Inflammatory macrophage (primary cell): Measurements from ENCODE around the gene SERPINC1.
"Not testable (repeated sequence)": the region's sequence is repeated elsewhere in the genome, so short reads cannot be mapped to it uniquely, and the experiment has no call there.

Experiments
- DNase-seq, 2 donors: peaks; one replicate each; pipeline ENCODE4 v3.0.0-alpha.2; 2020 to 2022
- total RNA-seq, 18 experiments: gene quantifications; one replicate each; lab custom pipeline; 2026; ENCODE audit warnings: mixed read lengths in 6 of 18, inconsistent platforms in 2 of 18; lab: John Stamatoyannopoulos, UW

The SERPINC1 gene
- 0 to 0.21 (median 0.04) reads per million in 18 experiments for total RNA-seq

DNA sequence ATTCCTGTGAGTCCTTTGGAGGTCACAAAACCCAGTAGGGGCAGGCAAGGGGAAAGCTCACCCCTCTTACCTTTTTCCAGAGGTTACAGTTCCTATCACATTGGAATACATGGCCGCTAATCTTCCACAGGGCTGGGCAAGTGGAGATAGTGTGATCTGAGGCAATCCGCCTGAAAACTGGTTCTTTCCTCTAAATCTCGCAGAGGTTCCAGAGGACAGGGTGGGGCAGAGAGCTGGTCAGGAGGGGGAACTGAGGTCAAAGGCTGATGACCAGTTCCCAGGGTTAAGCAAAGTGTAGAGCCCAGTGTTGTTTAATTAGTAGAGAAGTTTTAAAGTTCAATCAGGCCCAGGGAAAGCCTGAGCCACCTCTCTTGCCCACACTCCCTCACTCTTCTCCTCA lies at the start of gene SERPINC1:
Gene SERPINC1 (minus strand): TSS at position 179 of the 400 bp plus-strand sequence. CDS start 68 bp downstream, at position 111.
- DNase-seq = no peak

DNA sequence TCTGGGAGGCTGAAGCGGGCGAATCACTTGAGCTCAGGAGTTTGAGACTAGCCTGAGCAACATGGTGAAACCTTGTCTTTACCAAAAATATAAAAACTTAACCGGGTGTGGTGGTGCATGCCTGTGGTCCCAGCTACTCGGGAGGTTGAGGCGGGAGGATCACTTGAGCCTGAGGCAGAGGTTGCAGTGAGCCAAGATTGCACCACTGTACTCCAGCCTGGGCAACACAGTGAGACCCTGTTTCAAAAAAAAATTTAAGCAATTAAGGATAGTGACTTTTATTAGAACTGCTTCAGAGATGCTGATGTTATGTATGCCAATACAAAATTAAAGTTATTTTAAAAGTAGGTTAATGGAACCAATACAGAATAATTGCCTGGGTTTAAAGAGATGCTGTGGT lies 48.8 kb upstream of the SERPINC1 start:
- DNase-seq = not testable (repeated sequence)

DNA sequence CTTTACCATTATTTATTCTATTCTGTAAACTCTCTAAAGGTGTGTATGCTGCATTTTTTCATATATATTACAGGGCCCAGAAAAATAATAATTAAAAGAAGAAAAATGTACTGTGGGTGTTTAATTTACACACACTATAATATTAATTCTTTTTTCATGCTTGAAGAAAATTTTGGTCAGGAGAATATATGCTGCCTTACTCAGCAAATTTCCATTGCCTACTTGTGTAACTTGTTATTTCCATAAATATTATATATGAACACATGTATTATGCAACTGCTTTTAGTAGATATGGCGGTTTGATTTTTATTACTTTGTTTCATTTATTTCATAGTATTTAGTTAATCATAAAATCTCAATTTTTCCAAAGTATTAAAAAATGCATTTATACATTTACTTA lies 46.4 kb upstream of the SERPINC1 start:
- no peak for DNase-seq

DNA sequence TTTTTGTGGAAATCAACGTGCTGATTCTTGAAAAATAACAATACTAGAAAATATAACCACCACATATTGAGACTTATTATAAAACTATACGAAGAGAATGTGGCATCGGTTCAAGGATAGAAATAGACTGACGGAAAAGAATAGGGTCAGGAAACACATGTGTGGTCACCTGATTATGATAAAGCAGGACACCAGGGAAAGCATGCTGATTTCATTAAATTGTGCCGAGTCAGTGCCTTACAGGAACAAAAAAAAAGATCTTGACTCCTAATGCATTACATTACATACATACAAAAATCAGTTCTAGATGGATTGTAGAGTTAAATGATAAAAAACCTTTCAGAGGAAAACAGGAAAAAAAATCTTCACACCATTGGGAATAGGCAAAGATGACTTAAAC lies 43.5 kb upstream of the SERPINC1 start:
- peak; percentile 20 to 26 for DNase-seq

DNA sequence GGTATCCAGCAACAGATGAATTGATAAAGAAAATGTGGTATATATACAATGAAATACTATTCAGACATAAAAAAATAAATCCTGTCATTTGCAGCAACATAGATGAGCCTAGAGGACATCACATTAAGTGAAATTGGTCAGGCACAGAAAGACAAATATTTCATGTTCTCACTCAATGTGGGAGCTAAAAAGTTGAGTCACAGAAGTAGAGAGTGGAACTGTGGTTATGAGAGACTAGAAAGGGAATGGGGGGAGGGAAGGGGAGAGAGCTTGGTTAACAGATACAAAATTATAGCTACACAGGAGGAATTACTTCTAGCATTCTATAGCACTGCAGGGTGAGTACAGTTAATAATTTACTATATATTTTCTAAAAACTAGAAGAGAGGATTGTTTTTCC lies 37.1 kb upstream of the SERPINC1 start:
- no peak for DNase-seq

DNA sequence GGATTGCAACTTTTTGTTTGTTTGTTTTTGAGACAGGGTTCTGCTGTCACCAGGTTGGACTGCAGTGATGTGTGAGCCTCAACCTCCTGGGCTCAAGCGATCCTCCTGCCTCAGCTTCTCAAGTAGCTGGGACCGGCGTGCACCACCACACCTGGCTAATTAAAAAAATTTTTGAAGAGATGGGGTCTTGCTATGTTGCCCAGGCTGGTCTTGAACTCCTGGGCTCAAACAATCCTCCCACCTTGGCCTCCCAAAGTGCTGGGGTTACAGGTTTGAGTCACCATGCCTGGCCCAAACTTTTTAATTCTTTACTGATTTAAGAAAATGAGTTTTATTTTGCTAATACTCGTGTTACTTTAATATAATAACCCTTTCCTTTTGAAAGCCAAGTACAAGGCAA lies 31.5 kb upstream of the SERPINC1 start:
- no peak for DNase-seq

DNA sequence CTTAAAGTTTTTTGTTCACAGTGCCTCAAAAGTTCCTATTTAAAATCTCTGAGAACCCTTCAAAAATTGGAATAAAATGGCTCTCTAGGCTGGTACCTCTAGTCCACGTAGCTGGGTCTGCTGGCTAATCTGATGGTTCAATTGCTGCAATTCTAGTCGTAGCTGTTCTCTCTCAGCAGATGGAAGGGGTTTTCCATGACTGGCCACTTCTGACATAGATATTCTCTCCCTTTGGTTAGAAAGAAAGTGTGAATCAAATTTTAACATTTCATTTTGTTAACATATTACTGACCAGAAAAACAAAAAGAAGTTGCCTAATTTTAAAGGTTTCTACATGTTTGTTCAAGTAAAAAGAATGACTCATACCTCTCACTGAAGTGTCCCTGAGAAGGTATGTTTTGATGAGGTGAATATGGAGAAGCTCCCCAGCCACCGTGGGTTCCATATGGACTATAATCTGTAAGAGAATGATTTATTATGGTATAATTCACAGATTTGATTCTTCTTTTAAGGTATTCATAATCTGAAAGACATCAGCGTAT lies 29.3 kb upstream of the SERPINC1 start:
- no peak for DNase-seq

DNA sequence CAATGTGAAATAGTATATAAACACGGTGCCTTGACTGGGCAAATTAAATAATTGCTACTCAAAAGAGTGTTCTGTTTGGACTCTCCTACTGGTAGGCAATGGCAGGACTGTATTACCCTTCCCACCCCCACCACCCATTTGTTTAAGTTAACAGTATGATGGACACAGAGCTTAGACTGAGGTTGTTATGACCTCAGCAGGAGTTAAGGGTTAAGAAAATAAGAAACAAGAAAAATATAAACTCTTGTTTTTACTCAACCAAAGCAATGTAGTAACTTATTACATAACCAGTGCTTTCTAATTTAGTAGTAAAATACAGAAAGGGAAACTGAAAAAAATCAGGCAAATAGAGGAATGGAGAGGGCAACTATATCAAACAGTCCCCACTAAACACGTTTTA lies 19.9 kb upstream of the SERPINC1 start:
- no peak for DNase-seq

DNA sequence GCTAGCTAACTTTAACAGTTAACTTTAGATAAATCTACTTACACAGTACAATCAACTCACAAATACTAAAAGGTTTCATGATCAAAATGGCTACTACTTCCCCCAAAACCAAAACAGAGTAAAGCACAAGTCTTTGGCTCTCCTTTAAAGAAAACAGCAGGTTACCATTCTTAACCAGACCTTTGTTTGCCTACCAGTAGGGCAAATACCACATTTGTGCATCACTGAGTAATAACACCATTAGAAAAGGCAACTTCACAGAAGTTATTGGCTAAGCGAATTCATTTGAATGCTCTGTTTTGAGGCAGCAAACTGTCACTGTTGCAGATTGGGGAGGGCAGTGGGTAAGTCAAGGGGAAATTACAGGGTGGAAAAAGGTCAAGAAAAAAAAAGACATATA lies 17.3 kb upstream of the SERPINC1 start:
- no peak for DNase-seq

DNA sequence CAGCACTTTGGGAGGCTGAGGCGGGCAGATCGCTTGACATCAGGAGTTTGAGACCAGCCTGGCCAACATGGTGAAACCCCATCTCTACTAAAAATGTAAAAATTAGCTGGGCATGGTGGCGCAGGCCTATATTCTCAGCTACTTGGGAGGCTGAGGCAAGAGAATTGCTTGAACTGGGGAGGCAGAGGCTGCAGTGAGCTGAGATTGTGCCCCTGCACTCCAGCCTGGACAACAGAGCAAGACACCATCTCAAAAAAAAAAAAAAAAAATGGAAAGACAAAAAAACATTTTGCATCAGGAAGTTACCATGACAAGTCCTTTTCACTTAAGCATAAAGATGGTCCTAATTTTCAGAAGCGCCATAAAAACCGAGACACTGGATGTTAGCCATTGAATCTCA lies 13.4 kb upstream of the SERPINC1 start:
- not testable (repeated sequence) for DNase-seq

DNA sequence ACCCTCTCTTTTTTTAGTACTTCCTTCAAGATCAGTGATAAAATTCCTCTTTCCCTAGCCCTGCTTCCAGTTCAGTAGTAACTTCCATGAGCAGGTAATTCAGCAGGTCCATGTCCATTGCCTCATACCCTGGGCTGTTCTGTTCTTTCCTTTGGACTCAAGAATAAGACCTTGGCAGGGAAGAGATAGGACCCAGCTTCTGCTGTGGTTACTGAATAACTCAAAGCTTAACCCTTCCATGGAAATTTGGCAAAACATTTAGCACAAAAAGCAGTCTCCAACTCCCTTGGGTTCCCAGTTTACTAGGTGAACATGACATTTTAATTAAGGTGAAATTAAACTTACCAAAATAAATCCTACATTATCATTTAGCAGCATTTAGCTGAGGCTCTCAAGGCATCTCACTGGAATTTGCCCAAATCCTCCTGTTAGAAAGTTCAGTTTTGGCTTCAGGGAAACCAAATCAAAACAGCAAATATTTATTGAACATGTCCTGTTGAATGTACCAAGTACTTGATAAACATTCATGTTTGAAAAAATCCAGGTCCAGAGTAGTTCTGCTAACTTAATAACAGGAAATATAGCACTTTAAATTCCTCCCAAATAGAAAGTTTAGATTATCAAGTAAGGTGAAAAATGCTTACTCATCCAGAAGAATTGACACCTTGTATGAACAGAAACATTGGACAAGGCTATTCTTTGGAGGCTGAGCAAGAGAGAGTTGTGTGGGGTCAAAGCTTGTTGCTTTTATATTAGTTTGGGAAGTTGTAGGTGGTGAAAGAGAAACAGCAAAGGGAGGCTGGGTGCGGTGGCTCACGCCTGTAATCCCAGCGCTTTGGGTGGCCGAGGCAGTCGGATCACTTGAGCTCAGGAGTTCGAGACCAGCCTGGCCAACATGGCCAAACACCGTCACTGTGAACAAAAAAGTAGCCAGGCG lies 8.4 kb upstream of the SERPINC1 start:
- DNase-seq = no peak

DNA sequence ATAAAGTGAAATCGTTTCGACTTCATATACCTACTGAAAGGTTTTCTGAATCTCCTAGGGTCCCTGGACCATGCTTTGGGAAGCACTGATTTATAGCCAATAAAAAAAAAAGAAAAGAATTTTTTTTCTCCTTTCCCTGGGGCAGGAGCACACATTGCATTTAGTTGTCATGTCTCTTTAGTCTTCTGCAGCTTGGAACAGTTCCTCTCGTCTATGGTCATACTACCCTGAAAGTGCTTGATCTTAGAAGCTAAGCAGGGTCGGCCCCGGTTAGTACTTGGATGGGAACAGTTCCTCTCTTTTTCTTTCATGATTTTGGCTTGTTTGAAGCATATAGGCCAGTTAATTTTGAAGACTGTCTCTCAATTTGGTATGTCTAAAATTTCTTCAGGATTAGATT lies 3.7 kb upstream of the SERPINC1 start:
- no peak for DNase-seq

DNA sequence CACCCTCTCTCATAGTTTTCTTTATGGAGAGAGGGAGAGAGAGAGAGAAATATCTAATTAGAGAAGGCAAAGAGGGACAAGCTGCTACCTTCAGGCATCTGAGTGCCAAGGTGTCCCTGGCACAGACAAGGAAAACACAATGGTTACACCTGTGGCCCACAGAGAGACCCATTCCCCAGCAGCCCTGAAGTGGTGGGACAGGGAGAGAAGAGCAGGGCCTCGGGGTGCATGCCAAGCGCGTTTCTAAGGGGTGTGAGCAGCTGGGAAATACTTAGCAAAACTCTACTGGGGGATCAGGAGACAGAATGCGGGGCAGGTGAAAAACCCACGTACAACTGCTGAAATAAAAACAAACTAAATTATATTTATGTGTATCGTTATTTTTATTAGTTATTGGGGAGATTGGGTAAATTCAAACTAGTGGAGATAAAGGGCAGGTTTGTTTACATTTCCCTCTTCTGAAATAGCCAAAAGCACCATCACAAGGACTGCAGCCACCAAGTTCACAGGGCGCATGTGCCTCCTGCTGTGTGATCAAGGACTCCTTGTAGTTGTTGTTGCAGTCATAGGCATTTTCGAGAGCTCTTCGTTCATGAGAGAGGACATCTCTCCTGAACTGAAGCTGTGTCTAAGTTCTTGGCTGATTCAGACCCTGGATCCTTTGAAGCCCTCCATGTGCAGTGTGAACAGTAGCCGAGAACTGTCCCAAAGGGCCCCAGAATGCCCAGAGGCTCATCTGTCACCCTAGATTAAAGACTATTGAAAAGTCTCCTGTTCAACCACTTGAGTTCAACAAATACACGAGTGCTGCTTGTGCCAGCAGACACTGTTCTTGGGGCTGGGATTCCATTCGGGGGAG lies 737 bp upstream of the SERPINC1 start:
- no peak for DNase-seq

DNA sequence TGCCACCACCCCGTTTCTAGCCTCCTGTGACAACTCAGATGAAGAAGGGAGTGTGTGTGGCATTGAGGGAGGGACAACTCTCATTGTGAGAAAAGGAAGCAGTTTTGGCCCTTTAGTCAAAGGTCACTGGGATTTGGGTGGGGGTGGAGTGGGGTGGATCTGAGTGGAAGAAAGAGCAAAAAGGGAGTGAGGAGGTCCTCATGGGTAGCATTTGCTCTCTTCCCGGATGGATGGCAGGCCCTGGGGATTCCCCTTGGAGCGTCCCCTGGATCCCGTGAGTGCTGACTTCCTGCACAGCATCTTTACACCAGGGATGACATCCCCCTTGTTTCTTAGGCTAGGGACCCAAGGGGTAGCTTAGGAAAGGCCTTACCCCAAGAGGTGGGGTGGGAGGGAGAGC lies 460 bp downstream of the SERPINC1 start:
- DNase-seq = no peak

DNA sequence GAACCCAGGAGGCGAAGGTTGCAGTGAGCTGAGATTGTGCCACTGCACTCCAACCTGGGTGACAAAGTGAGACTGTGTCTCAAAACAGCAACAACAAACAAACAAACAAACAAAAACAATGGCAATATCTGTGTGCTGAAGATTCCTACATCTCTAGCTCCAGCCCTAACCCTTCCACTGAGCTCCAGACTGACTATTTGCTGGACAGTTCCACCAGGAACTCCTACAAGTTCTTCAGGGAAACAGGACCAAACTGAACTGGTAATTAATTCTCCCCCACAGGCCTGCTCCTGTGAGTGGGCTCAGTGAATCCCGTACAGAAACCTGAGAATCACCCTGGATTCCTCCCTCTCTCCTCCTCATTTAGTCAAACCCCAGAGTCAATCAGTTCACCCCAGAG lies 1.5 kb downstream of the SERPINC1 start:
- no peak for DNase-seq

DNA sequence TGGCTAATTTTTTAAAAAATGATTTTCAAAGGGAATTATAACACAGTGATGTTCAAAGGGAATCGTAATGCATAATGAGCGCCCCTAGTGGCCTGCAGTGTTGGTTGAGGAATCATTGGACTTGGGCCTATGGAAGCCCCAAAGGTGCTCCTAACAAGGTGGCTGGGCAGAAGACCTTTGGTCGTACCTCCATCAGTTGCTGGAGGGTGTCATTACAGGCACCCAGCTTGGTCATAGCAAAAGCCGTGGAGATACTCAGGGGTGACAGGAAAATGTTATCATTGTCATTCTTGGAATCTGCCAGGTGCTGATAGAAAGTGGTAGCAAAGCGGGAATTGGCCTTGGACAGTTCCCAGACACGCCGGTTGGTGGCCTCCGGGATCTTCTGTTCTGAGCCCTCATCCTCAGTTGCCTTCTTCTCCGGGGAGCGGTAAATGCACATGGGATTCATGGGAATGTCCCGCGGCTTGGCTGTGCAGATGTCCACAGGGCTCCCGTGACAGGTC lies 2.7 kb downstream of the SERPINC1 start:
- peak; percentile 4 to 24 for DNase-seq

DNA sequence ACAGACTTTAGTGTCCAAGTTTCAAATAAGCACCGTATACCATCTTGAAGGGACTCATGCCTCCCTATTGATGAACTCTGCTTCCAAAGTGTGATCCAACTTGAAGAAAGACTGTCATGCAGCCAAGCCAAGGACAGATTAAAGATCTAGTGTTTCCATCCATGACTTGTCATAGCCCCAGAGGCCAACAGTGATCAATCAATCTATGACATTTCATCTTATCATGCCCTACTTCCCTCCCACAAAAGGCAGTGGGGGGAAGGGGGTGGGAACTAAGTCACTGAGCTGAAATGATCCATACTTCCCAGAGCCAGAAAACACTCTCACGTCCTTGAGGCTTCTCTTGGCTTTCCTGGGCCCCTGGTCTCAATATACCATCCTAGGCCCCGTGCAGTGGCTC lies 4.0 kb downstream of the SERPINC1 start:
- DNase-seq = no peak

DNA sequence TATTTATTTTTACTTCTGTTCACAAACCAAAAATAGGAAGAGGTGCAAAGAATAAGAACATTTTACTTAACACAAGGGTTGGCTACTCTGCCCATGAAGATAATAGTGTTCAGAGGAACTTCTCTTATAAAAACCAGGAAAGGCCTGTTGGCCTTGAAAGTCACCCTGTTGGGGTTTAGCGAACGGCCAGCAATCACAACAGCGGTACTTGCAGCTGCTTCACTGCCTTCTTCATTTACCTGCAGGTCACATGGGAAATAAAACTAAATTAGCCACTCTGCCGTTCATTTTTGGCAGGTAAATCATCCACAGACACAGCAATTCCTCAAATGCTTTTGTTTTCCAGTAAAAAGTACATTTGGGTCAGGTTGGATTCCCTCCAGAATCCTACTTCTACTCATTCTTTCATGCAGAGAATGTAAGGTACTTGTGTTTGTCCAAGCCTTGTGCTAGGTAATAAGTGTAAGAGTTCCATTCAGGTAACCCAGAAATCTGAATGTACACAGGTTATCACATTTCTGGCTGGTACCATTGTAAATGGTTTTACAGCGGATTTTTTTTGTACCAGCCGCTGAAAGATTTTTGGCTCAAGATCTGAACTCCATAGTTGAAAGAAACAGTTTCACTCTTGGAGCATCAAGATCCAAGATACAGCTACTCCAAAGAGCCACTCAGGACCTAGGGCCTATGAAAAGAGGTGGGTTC lies 13.1 kb downstream of the SERPINC1 start:
- no peak for DNase-seq

DNA sequence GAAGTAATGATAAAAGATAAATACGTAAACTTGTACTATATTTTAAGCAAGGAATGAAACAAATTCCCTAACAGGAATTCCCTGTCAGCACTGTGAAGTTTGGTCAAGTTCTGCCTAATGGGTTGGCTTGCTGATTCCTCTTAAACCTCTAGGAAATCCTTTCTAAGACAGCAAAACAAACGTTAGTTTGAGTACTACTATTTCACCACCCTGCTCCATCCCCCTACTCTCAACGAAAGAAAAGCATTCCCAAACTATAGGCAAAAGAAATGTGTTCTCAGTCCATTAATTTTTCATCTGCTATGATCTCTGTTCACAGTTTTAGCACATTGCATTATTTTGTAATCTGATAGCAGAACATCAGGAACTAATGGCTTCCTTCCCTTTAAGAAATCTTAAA lies 16.1 kb downstream of the SERPINC1 start:
- no peak for DNase-seq

DNA sequence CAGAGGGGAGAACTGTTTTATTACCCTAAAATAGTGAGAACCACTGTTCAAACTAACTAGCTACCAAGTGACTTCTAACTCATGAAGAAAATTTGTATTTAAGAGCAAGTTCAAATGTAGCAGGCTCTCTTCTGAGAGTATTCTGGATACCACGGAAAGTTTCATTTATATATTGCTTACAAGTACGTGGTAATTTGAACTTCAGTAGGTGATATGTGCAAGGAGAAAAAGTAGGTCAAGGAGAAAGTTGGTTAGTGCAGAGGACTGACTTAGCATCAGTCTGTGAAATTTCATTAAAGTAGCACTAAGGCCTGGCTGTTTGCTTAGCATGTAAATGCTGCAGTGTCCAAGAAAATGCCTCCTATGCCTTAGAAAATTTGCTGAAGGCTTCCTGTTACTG lies 16.7 kb downstream of the SERPINC1 start:
- DNase-seq = no peak

DNA sequence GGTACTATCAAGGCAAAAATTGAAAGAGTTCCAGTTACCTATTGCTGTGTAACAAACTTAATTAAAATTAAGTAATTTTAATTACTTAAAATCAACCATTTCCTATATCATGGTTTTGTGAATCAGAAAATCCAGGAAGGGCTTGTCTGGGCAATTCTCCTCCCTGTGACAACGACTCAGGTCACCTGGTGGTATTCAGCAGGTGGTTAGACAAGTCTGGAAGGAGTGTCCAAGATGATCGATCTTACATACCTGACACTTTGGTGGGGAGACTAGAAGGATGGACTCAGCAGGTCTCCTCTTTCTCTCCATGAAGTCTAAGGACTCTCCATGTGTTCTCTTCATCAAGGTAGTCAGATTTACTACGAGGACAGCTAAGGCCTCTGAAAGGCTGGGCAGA lies 22.9 kb downstream of the SERPINC1 start:
- DNase-seq = no peak

DNA sequence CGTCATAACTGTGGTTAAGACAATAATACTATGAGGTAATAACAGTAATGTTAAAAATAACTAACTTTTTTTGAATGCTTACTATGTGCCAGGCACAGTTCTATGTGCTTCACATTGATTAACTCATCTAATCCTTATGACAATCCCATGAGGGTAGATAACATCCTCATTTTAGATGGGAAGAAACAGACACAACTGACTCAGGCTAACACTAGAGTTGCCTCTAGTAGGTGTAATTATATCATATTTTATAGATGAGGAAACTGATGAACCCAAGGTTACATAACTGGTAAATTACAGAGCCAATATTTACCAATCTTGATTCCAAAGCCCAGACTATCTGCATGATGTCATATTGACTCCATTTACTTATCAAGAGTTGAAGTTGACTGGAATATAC lies 23.5 kb downstream of the SERPINC1 start:
- DNase-seq = peak; percentile 34 to 47
